Endothelial cell of umbilical vein (primary cell): ENCODE data around the gene PRR14.

ENCODE experiments used
- EZH2 ChIP-seq: IDR thresholded peaks from 2 replicates; pipeline ENCODE4 v1.6.1; 2012; ENCODE audit warnings: borderline replicate concordance, low read depth, mild to moderate bottlenecking, moderate library complexity, low read length, inconsistent platforms; ENCODE audit not compliant: severe bottlenecking
- POLR2A ChIP-seq: IDR thresholded peaks from 2 replicates; pipeline ENCODE4 v1.6.1; 2012; ENCODE audit warnings: low read depth, mild to moderate bottlenecking, control low read depth, low read length
- TF ChIP-seq, protein P1 (sequence below), 2 donors: IDR thresholded peaks; 1 replicate in 1 of 2; 2 replicates in 1 of 2; pipeline ENCODE4 v1.5.1; 2011; ENCODE audit warnings: low read length in 2 of 2, mild to moderate bottlenecking in 2 of 2, moderate library complexity in 2 of 2, control low read depth in 1 of 2, inconsistent platforms in 1 of 2, low read depth in 1 of 2; ENCODE audit not compliant: insufficient read depth in 1 of 2; ENCODE audit errors: extremely low read depth in 1 of 2

DNA sequence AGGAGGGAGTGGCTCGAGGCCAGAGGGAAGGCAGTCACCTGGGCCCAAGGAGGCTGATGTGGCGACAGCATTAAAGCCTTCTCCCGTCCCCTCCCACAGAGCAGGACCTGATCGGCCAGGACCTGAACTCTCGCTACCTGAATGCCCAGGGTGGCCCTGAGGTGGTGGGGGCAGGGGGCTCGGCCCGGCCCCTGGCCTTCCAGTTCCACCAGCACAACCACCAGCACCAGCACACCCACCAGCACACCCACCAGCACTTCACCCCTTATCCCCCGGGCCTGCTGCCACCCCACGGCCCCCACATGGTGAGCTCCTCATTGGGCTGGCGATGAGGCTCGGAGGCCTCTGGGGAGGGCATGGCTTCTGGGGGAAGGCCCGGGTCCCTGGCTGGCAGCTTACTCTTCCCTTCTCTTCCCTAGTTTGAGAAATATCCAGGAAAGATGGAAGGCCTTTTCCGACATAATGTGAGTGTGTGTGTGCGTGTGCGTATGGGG lies 13.9 kb downstream of the PRR14 start:
- TF ChIP-seq EZH2 (no peak), POLR2A (no peak)
- TF ChIP-seq, protein P1, sequence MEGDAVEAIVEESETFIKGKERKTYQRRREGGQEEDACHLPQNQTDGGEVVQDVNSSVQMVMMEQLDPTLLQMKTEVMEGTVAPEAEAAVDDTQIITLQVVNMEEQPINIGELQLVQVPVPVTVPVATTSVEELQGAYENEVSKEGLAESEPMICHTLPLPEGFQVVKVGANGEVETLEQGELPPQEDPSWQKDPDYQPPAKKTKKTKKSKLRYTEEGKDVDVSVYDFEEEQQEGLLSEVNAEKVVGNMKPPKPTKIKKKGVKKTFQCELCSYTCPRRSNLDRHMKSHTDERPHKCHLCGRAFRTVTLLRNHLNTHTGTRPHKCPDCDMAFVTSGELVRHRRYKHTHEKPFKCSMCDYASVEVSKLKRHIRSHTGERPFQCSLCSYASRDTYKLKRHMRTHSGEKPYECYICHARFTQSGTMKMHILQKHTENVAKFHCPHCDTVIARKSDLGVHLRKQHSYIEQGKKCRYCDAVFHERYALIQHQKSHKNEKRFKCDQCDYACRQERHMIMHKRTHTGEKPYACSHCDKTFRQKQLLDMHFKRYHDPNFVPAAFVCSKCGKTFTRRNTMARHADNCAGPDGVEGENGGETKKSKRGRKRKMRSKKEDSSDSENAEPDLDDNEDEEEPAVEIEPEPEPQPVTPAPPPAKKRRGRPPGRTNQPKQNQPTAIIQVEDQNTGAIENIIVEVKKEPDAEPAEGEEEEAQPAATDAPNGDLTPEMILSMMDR (IDR thresholded peaks at IDR 0.05; ENCODE audit: extremely low read depth in 1 of 2, insufficient read depth in 1 of 2, low read depth in 1 of 2, low read length in 2 of 2): no peak
